RWPE2 (cell line): Measurements from ENCODE around the gene UQCRQ.

Experiments used
- ATAC-seq: fragments of 200-7000 bp; cut with Tn5 transposase; 3 replicates; pipeline ENCODE4 v1.9.1; 2021; ENCODE audit warnings: low read depth
- DNase-seq: peaks from one replicate; pipeline ENCODE4 v3.0.0-alpha.2; 2020; ENCODE audit warnings: low spot score
- H3K27ac ChIP-seq: fragments of 450-650 bp; 2 replicates; pipeline ENCODE4 v1.5.1; 2017; ENCODE audit warnings: mild to moderate bottlenecking; ENCODE audit not compliant: poor library complexity, severe bottlenecking
- H3K27me3 ChIP-seq: fragments of 250-450 bp; sonication (Bioruptor Pico); 2 replicates; pipeline ENCODE4 v1.5.1; 2021; ENCODE audit warnings: mild to moderate bottlenecking, moderate library complexity; ENCODE audit not compliant: insufficient read depth, poor library complexity, severe bottlenecking
- H3K36me3 ChIP-seq: fragments of 250-450 bp; sonication (Bioruptor Pico); 2 replicates; pipeline ENCODE4 v1.5.1; 2020; ENCODE audit warnings: low read depth, mild to moderate bottlenecking, moderate library complexity
- H3K4me1 ChIP-seq: fragments of 250-450 bp; sonication (Bioruptor Pico); 2 replicates; pipeline ENCODE4 v1.5.1; 2021; ENCODE audit warnings: mild to moderate bottlenecking, moderate library complexity; ENCODE audit not compliant: insufficient read depth, poor library complexity, severe bottlenecking
- H3K4me3 ChIP-seq: fragments of 250-450 bp; sonication (Bioruptor Pico); 2 replicates; pipeline ENCODE4 v1.5.1; 2021; ENCODE audit warnings: mild to moderate bottlenecking, moderate library complexity; ENCODE audit not compliant: severe bottlenecking
- H3K9me3 ChIP-seq: fragments of 250-450 bp; sonication (Bioruptor Pico); 2 replicates; pipeline ENCODE4 v1.5.1; 2021; ENCODE audit warnings: mild to moderate bottlenecking, moderate library complexity; ENCODE audit not compliant: severe bottlenecking
- TF ChIP-seq, protein P1 (sequence below): fragments of 450-650 bp; IDR thresholded peaks from one replicate; pipeline ENCODE4 v1.5.1; 2017; ENCODE audit warnings: mild to moderate bottlenecking, moderate library complexity; ENCODE audit not compliant: poor library complexity, severe bottlenecking

UQCRQ gene

DNA sequence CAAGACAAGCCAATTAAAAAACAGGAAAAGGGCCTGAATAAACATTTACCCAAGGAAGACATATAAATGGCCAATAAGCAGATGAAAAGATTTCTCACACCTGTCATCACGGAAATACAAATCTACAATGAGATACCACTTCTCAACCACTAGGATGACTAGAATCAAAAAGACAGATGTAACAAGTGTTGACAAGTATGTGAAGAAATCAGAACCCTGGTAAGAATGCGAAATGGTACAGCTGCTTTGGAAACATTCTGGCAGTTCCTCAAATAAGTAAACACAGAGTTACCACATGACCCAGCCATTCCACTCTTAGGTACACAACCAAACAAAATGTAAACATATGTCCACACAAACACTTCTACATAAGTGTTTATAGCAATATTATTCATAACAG, 39.5 kb downstream of the UQCRQ start:
- H3K4me3 ChIP-seq, result no peak overlapping the region
- TF ChIP-seq, protein P1, sequence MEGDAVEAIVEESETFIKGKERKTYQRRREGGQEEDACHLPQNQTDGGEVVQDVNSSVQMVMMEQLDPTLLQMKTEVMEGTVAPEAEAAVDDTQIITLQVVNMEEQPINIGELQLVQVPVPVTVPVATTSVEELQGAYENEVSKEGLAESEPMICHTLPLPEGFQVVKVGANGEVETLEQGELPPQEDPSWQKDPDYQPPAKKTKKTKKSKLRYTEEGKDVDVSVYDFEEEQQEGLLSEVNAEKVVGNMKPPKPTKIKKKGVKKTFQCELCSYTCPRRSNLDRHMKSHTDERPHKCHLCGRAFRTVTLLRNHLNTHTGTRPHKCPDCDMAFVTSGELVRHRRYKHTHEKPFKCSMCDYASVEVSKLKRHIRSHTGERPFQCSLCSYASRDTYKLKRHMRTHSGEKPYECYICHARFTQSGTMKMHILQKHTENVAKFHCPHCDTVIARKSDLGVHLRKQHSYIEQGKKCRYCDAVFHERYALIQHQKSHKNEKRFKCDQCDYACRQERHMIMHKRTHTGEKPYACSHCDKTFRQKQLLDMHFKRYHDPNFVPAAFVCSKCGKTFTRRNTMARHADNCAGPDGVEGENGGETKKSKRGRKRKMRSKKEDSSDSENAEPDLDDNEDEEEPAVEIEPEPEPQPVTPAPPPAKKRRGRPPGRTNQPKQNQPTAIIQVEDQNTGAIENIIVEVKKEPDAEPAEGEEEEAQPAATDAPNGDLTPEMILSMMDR, result no peak
- ATAC-seq, result peak; percentile 51; the same call in 2 of the 3 replicates
- H3K36me3 ChIP-seq, result peaks cover 71% of the 10 kb centered on the region
- H3K27ac ChIP-seq, result no peak overlapping the region
- no peaks in the 10 kb centered on the region for H3K9me3 ChIP-seq
- no peaks in the 10 kb centered on the region for H3K27me3 ChIP-seq
- no peak for DNase-seq
- no peaks in the 10 kb centered on the region for H3K4me1 ChIP-seq

DNA sequence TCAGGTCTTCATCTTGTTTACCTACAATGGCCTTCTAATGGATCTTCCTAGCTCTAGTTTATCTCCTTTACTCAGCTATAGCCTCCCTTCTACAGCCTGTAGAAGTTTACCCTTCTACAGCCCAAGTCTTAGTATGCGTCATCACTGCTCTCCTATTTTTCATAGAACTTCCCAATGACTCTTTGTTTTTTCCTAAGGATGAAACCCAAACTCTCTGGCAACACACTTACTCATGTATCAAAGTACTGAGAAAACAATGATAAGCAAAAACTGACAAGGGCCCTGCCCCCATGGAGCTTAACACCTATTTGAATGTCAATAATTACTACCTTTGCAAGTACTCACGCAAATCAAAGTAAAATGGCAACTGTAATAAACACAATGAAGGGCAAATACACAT, 40.7 kb downstream of the UQCRQ start:
- no peak overlapping the region for H3K4me3 ChIP-seq
- ATAC-seq (no peak; the same call in 2 of the 3 replicates), DNase-seq (no peak)
- H3K9me3 ChIP-seq, result no peaks in the 10 kb centered on the region
- H3K36me3 ChIP-seq, result peaks cover 69% of the 10 kb centered on the region
- TF ChIP-seq, protein P1, result no peak
- H3K4me1 ChIP-seq, result no peaks in the 10 kb centered on the region
- H3K27me3 ChIP-seq, result no peaks in the 10 kb centered on the region
- no peak overlapping the region for H3K27ac ChIP-seq

DNA sequence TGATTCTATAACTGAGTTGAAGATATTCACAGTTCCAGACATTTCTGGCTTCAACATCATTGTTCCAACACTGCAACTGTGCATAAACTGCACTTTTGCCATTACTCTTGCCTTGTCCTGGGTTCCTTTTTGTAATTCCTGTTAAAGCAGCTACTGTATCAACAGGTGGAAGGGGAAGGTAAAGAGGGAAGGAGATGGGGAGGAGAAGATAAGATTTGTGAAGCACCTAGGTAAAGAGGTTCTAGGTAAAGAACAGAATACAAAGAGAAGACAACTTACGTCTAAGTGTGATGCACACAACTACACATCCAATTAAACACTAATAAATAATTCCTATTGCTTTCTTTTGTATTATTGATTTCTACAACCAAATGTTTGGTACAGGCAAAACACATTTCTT, 43.3 kb downstream of the UQCRQ start:
- no peak for ATAC-seq
- DNase-seq, result no peak
- TF ChIP-seq, protein P1, result no peak
- H3K27ac ChIP-seq, result no peak overlapping the region
- H3K9me3 ChIP-seq, result no peaks in the 10 kb centered on the region
- H3K27me3 ChIP-seq, result no peaks in the 10 kb centered on the region
- no peaks in the 10 kb centered on the region for H3K4me1 ChIP-seq
- H3K36me3 ChIP-seq, result peaks cover 70% of the 10 kb centered on the region
- H3K4me3 ChIP-seq, result no peak overlapping the region

DNA sequence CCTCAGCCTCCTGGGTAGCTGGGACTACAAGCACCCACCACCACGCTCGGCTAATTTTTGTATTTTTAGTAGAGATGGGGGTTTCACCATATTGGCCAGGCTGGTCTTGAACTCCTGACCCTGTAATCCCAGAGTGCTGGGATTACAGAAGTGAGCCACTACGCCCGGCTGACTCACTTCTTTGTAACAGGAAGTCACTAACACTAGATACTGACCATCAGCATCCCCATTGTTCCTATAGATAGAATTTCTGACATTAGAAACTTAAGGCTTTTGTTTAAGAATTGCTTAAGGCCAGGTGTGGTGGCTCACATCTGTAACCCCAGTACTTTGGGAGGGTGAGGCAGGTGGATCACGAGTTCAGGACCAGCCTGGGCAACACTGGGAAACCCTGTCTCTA, 49.2 kb downstream of the UQCRQ start:
- no peak for DNase-seq

DNA sequence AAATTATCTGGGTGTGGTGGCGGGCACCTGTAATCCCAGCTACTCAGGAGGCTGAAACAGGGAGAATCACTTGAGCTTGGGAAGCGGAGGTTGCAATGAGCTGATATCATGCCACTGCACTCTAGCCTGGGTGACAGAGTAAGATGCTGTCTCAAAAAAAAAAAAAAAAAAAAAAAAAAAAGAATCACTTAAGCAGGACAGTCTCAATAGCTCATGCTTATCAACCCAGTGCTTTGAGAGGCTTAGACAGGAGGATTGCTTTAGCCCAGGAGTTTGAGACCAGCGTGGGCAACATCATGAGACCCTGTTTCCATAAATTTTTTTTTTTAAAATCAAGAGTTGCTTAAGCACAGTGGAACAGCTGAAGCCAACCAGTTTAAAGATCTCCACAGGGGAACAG, 49.6 kb downstream of the UQCRQ start:
- Histone ChIP-seq H3K9me3 (no peaks in the 10 kb centered on the region), H3K4me3 (no peak overlapping the region), H3K27ac (peak overlapping the region; percentile 39), H3K27me3 (no peaks in the 10 kb centered on the region), H3K4me1 (peaks cover 9% of the 10 kb centered on the region), H3K36me3 (peaks cover 85% of the 10 kb centered on the region)
- DNase-seq (no peak), ATAC-seq (no peak)
- TF ChIP-seq, protein P1, result no peak

More for the DNA sequence above, 49.2 kb downstream of the UQCRQ start:
- peak overlapping the region; percentile 39 for H3K27ac ChIP-seq
- no peak overlapping the region for H3K4me3 ChIP-seq
- peaks cover 9% of the 10 kb centered on the region for H3K4me1 ChIP-seq
- H3K27me3 ChIP-seq, result no peaks in the 10 kb centered on the region
- TF ChIP-seq, protein P1, result no peak
- H3K36me3 ChIP-seq, result peaks cover 85% of the 10 kb centered on the region
- no peaks in the 10 kb centered on the region for H3K9me3 ChIP-seq
- ATAC-seq, result no peak
